Kasumi-1 (cell line): ENCODE data around the gene ILK.

Experiments
- DNase-seq, 2 experiments: peaks; one replicate each; lab custom pipeline; 2025; lab: John Stamatoyannopoulos, UW

The ILK gene

GRCh38 chr11:6656936-6657335 is 53.4 kb downstream of the ILK start:
- no peak for DNase-seq

GRCh38 chr11:6657346-6657745 is 53.8 kb downstream of the ILK start:
- DNase-seq: no peak

- no peak for DNase-seq
Measured at GRCh38 chr11:6658647-6659046, 55.1 kb downstream of the ILK start.
